Neutrophil (primary cell): ENCODE data around the gene MSI2.

Experiments
- H3K27ac ChIP-seq: fragments of 200-600 bp; sonication (generic); 2 replicates; pipeline ENCODE4 v1.5.1; 2016; ENCODE audit warnings: mild to moderate bottlenecking, moderate library complexity
- H3K27me3 ChIP-seq: fragments of 200-600 bp; sonication (generic); 2 replicates; pipeline ENCODE4 v1.6.0; 2016; ENCODE audit warnings: mild to moderate bottlenecking
- H3K36me3 ChIP-seq: fragments of 200-600 bp; sonication (generic); 2 replicates; pipeline ENCODE4 v1.5.1; 2017
- H3K4me1 ChIP-seq, 2 experiments: fragments of 200-600 bp in 1 of 2; sonication (generic) in 1 of 2; 1 replicate in 1 of 2; 2 replicates in 1 of 2; pipeline versions ENCODE4 v1.5.1 to v1.6.1; 2013 to 2016; ENCODE audit warnings: low read depth in 1 of 2, low read length in 1 of 2, mild to moderate bottlenecking in 1 of 2, moderate library complexity in 1 of 2; ENCODE audit not compliant: control insufficient read depth in 1 of 2, insufficient read depth in 1 of 2
- H3K4me3 ChIP-seq, 2 experiments: fragments of 200-600 bp in 1 of 2; sonication (generic) in 1 of 2; 1 replicate in 1 of 2; 2 replicates in 1 of 2; pipeline ENCODE4 v1.5.1; 2013 to 2016; ENCODE audit warnings: low read depth in 1 of 2, low read length in 1 of 2, mild to moderate bottlenecking in 1 of 2, moderate library complexity in 1 of 2
- H3K9me3 ChIP-seq: fragments of 200-600 bp; sonication (generic); 2 replicates; pipeline ENCODE4 v1.5.1; 2016
- TF ChIP-seq, protein P1 (sequence below): fragments of 200-600 bp; sonication (generic); IDR thresholded peaks from 2 replicates; pipeline ENCODE4 v1.5.1; 2016; ENCODE audit warnings: antibody characterized with exemption

The MSI2 gene

GRCh38 chr17:57665128-57665527 lies 408.8 kb downstream of the MSI2 start:
- H3K9me3 ChIP-seq, result no peaks in the 10 kb centered on the region
- H3K4me3 ChIP-seq, result no peak overlapping the region
- no peaks in the 10 kb centered on the region for H3K27me3 ChIP-seq
- TF ChIP-seq, protein P1, sequence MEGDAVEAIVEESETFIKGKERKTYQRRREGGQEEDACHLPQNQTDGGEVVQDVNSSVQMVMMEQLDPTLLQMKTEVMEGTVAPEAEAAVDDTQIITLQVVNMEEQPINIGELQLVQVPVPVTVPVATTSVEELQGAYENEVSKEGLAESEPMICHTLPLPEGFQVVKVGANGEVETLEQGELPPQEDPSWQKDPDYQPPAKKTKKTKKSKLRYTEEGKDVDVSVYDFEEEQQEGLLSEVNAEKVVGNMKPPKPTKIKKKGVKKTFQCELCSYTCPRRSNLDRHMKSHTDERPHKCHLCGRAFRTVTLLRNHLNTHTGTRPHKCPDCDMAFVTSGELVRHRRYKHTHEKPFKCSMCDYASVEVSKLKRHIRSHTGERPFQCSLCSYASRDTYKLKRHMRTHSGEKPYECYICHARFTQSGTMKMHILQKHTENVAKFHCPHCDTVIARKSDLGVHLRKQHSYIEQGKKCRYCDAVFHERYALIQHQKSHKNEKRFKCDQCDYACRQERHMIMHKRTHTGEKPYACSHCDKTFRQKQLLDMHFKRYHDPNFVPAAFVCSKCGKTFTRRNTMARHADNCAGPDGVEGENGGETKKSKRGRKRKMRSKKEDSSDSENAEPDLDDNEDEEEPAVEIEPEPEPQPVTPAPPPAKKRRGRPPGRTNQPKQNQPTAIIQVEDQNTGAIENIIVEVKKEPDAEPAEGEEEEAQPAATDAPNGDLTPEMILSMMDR, result no peak
- no peak overlapping the region for H3K27ac ChIP-seq
- H3K36me3 ChIP-seq, result no peaks in the 10 kb centered on the region
- no peaks in the 10 kb centered on the region for H3K4me1 ChIP-seq

DNA sequence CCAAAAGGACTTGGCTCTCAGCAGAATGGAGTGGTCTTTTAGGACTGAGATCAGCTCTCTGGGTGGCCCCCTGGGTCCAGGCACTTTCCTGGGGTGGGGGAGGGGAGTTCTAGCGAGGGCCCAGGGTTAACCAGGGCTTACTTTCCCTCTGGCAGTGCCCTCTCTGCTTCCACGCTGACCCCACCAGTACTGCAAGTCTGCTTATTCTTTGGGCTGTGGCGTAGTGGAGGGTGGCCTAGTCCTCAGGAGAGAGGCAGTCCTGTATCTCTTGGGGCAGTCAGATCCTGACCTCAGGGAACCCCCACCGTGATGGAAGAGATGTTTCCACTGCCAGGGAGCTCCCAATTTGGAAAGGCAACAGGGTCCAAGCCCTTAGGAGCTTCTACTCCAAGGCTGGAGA lies 409.4 kb downstream of the MSI2 start:
- TF ChIP-seq, protein P1, result no peak
- H3K27ac ChIP-seq, result no peak overlapping the region
- no peaks in the 10 kb centered on the region for H3K27me3 ChIP-seq
- no peaks in the 10 kb centered on the region for H3K4me1 ChIP-seq
- no peaks in the 10 kb centered on the region for H3K9me3 ChIP-seq
- H3K4me3 ChIP-seq, result no peak overlapping the region
- no peaks in the 10 kb centered on the region for H3K36me3 ChIP-seq

GRCh38 chr17:57666201-57666870 lies 410.0 kb downstream of the MSI2 start:
- no peak overlapping the region for H3K4me3 ChIP-seq
- H3K27ac ChIP-seq, result no peak overlapping the region
- H3K4me1 ChIP-seq, result no peaks in the 10 kb centered on the region
- TF ChIP-seq, protein P1, result no peak
- no peaks in the 10 kb centered on the region for H3K36me3 ChIP-seq
- H3K9me3 ChIP-seq, result no peaks in the 10 kb centered on the region
- no peaks in the 10 kb centered on the region for H3K27me3 ChIP-seq

- Histone ChIP-seq H3K36me3 (no peaks in the 10 kb centered on the region), H3K27ac (no peak overlapping the region), H3K4me3 (no peak overlapping the region), H3K27me3 (no peaks in the 10 kb centered on the region), H3K9me3 (no peaks in the 10 kb centered on the region), H3K4me1 (peaks cover under 1 to 2% of the 10 kb centered on the region in 2 experiments)
- TF ChIP-seq, protein P1, result no peak
Observed at GRCh38 chr17:57666946-57667345, 410.6 kb downstream of the MSI2 start.

GRCh38 chr17:57667461-57667923 lies 411.2 kb downstream of the MSI2 start:
- Histone ChIP-seq H3K27ac (no peak overlapping the region), H3K4me1 (peaks cover 6 to 7% of the 10 kb centered on the region in 2 experiments), H3K27me3 (no peaks in the 10 kb centered on the region), H3K36me3 (no peaks in the 10 kb centered on the region), H3K4me3 (no peak overlapping the region), H3K9me3 (no peaks in the 10 kb centered on the region)
- TF ChIP-seq, protein P1, result no peak
